HCT116 (cell line): ENCODE measurements around the gene RPS6KA1. TPM values are rescaled to one million over a fixed set of nuclear protein-coding genes. Genes with fewer than 3 reads are reported as not detected.

Experiments
- ATAC-seq: fragments of 200-7000 bp; cut with Tn5 transposase; 2 replicates; pipeline ENCODE4 v1.9.1; 2020; ENCODE audit warnings: mild to moderate bottlenecking, moderate library complexity
- BruUV-seq: library from RNA; stranded (reverse); fragments of 400-500 nt; replicated peaks from 2 replicates; lab custom pipeline; 2021; lab: Mats Ljungman, UMichigan
- CTCF ChIA-PET: fragments of 300-600 bp; sonication (Branson Sonifier 250); formaldehyde crosslinking; loops from one replicate; lab custom pipeline; 2021; ENCODE audit warnings: antibody characterized with exemption; lab: Charles Lee
- POLR2A ChIA-PET: fragments of 300-600, 350-600 bp; sonication (Branson Sonifier 250); formaldehyde crosslinking; loops from one replicate; lab custom pipeline; 2021; ENCODE audit warnings: antibody characterized with exemption; lab: Charles Lee
- RAD21 ChIA-PET, 2 experiments: fragments of 300-600 bp; sonication (Branson Sonifier 250); formaldehyde crosslinking; loops; one replicate each; lab custom pipeline; 2023; ENCODE audit warnings: low total read pairs in 2 of 2; ENCODE audit not compliant: uncharacterized antibody in 2 of 2, unreplicated experiment in 2 of 2, low non-redundant PET in 1 of 2; lab: Charles Lee
- DNase-seq: peaks from one replicate; pipeline ENCODE4 v3.0.0-alpha.2; 2010; ENCODE audit warnings: low read depth, low spot score
- H2AFZ ChIP-seq: fragments of 200-600 bp; shearing (Covaris generic), sonication (generic); 2 replicates; pipeline ENCODE4 v1.6.1; 2017; ENCODE audit warnings: low read depth, mixed run types, mixed read lengths, antibody characterized with exemption, low read length; ENCODE audit not compliant: poor library complexity, severe bottlenecking
- H3K27ac ChIP-seq: 2 replicates; pipeline ENCODE4 v1.5.1; 2012; ENCODE audit warnings: low read depth, low read length
- H3K27me3 ChIP-seq: fragments of 200-600 bp; sonication (generic); 2 replicates; pipeline ENCODE4 v1.6.1; 2016; ENCODE audit warnings: mixed run types, low read length, mixed read lengths; ENCODE audit not compliant: insufficient read depth
- H3K36me3 ChIP-seq, 2 experiments: fragments of 200-500 bp in 1 of 2; fragments of 200-600 bp in 1 of 2; sonication (Bioruptor generic) in 1 of 2; sonication (generic) in 1 of 2; 2 replicates each; pipeline versions ENCODE4 v1.5.1 to v1.6.1; 2014 to 2016; ENCODE audit warnings: low read length in 2 of 2, inconsistent platforms in 1 of 2, mixed read lengths in 1 of 2, mixed run types in 1 of 2; ENCODE audit not compliant: insufficient read depth in 2 of 2, control insufficient read depth in 1 of 2
- H3K4me1 ChIP-seq, 2 experiments: fragments of 200-600 bp in 1 of 2; sonication (generic) in 1 of 2; 2 replicates each; pipeline versions ENCODE4 v1.5.1 to v1.6.1; 2012 to 2017; ENCODE audit warnings: low read length in 2 of 2, inconsistent platforms in 1 of 2, mild to moderate bottlenecking in 1 of 2, mixed read lengths in 1 of 2, mixed run types in 1 of 2, moderate library complexity in 1 of 2; ENCODE audit not compliant: insufficient read depth in 2 of 2, control insufficient read depth in 1 of 2
- H3K4me2 ChIP-seq: fragments of 200-600 bp; sonication (generic); 2 replicates; pipeline ENCODE4 v1.6.1; 2017; ENCODE audit warnings: mixed run types, low read length, mixed read lengths
- H3K4me3 ChIP-seq, 2 experiments: fragments of 200-600 bp in 1 of 2; sonication (generic) in 1 of 2; replicated peaks in 1 of 2; 2 replicates each; pipeline ENCODE4 v1.5.1; 2011 to 2016; ENCODE audit warnings: low read length in 2 of 2, control low read depth in 1 of 2, low read depth in 1 of 2, mild to moderate bottlenecking in 1 of 2, mixed read lengths in 1 of 2, mixed run types in 1 of 2
- H3K79me2 ChIP-seq: fragments of 200-600 bp; sonication (generic); 2 replicates; pipeline ENCODE4 v1.6.1; 2017; ENCODE audit warnings: mild to moderate bottlenecking, mixed run types, low read length, moderate library complexity, mixed read lengths; ENCODE audit not compliant: insufficient read depth
- H3K9ac ChIP-seq: fragments of 200-600 bp; sonication (generic); 2 replicates; pipeline ENCODE4 v1.6.1; 2016; ENCODE audit warnings: low read length, mixed read lengths
- H3K9me2 ChIP-seq: fragments of 200-600 bp; sonication (generic), shearing (Covaris generic); 2 replicates; pipeline ENCODE4 v1.6.1; 2017; ENCODE audit warnings: mixed run types, mild to moderate bottlenecking, moderate library complexity; ENCODE audit not compliant: insufficient read depth
- H3K9me3 ChIP-seq, 2 experiments: fragments of 200-500 bp in 1 of 2; fragments of 200-600 bp in 1 of 2; sonication (Bioruptor generic) in 1 of 2; sonication (generic) in 1 of 2; 2 replicates each; pipeline ENCODE4 v1.6.1; 2014 to 2017; ENCODE audit warnings: low read length in 2 of 2, mixed read lengths in 2 of 2, inconsistent platforms in 1 of 2, low read depth in 1 of 2, mild to moderate bottlenecking in 1 of 2, mixed run types in 1 of 2, moderate library complexity in 1 of 2; ENCODE audit not compliant: control insufficient read depth in 1 of 2, insufficient read depth in 1 of 2
- H4K20me1 ChIP-seq: fragments of 200-600 bp; sonication (generic), shearing (Covaris generic); 2 replicates; pipeline ENCODE4 v1.6.1; 2017; ENCODE audit warnings: mixed run types, mild to moderate bottlenecking, moderate library complexity; ENCODE audit not compliant: insufficient read depth
- CBX3 ChIP-seq: IDR thresholded peaks from 2 replicates; pipeline ENCODE4 v1.6.1; 2012; ENCODE audit warnings: low read depth
- CEBPB ChIP-seq: IDR thresholded peaks from 2 replicates; pipeline ENCODE4 v1.6.1; 2012; ENCODE audit warnings: low read depth
- CTCF ChIP-seq, 3 experiments: fragments of 200-600 bp in 1 of 3; sonication (generic) in 1 of 3; IDR thresholded peaks in 2 of 3; conservative IDR thresholded peaks in 1 of 3; 2 replicates each; pipeline ENCODE4 v1.5.1; 2012 to 2017; ENCODE audit warnings: low read depth in 2 of 3, low read length in 2 of 3, antibody characterized with exemption in 1 of 3, borderline replicate concordance in 1 of 3, control low read depth in 1 of 3, mild to moderate bottlenecking in 1 of 3, mixed read lengths in 1 of 3, mixed run types in 1 of 3, moderate library complexity in 1 of 3; ENCODE audit not compliant: insufficient read depth in 1 of 3
- EZH2 ChIP-seq: fragments of 200-600 bp; sonication (generic); IDR thresholded peaks from 2 replicates; pipeline ENCODE4 v1.6.1; 2017; ENCODE audit warnings: antibody characterized with exemption, mixed run types
- EZH2phosphoT487 ChIP-seq: fragments of 200-600 bp; IDR thresholded peaks from 2 replicates; pipeline ENCODE4 v1.6.1; 2018; ENCODE audit warnings: antibody characterized with exemption, borderline replicate concordance
- FOSL1 ChIP-seq: IDR thresholded peaks from 2 replicates; pipeline ENCODE4 v1.6.1; 2012; ENCODE audit warnings: low read depth
- JUND ChIP-seq: IDR thresholded peaks from 2 replicates; pipeline ENCODE4 v1.6.1; 2012
- REST ChIP-seq: IDR thresholded peaks from 2 replicates; pipeline ENCODE4 v1.6.1; 2012; ENCODE audit warnings: low read depth
- SIN3A ChIP-seq: IDR thresholded peaks from 2 replicates; pipeline ENCODE4 v1.6.1; 2012; ENCODE audit warnings: low read depth
- SP1 ChIP-seq: IDR thresholded peaks from 2 replicates; pipeline ENCODE4 v1.6.1; 2012; ENCODE audit warnings: low read depth
- TCF7L2 ChIP-seq: IDR thresholded peaks from 2 replicates; pipeline ENCODE4 v1.7.0; 2011; ENCODE audit warnings: borderline replicate concordance, inconsistent platforms; ENCODE audit not compliant: insufficient read depth, insufficient read length; ENCODE audit errors: extremely low read depth
- ZNF274 ChIP-seq: fragments of 200-500 bp; sonication (Bioruptor generic); IDR thresholded peaks from 2 replicates; pipeline ENCODE4 v1.6.1; 2014; ENCODE audit warnings: mild to moderate bottlenecking, low read depth, low read length, inconsistent platforms
- intact Hi-C: fragments of 100-400 bp; cut with micrococcal nuclease; formaldehyde crosslinking; loops from 2 replicates; pipeline ENCODE4 v1.10.0; 2022
- total RNA-seq: library from RNA; stranded (reverse); gene quantifications from one replicate; pipeline ENCODE4 v1.2.1, GENCODE V29; 2021; ENCODE audit not compliant: unreplicated experiment

RPS6KA1 gene
- total RNA-seq, 1 experiment from 2014 or later: 47.0 TPM

- TF ChIP-seq JUND (no peak), CTCF (IDR thresholded peaks at IDR 0.05 in 2 of 3, conservative IDR thresholded peaks at IDR 0.05 in 1 of 3; ENCODE audit: borderline replicate concordance in 1 of 3, insufficient read depth in 1 of 3, low read depth in 2 of 3, low read length in 2 of 3) (no peak), SP1 (no peak), ZNF274 (no peak), CEBPB (no peak), CBX3 (no peak), EZH2 (no peak), EZH2phosphoT487 (no peak)
- POLR2A ChIA-PET: no interaction called here
- Histone ChIP-seq H3K79me2 (no peaks in the 10 kb centered on the region), H3K9me3 (no peaks in the 10 kb centered on the region), H3K27ac (no peak overlapping the region), H3K4me1 (no peaks in the 10 kb centered on the region), H3K4me3 (no peak overlapping the region), H3K4me2 (no peak overlapping the region), H2AFZ (no peak overlapping the region), H3K9ac (no peak overlapping the region), H3K36me3 (peaks cover 6 to 14% of the 10 kb centered on the region in 2 experiments; a peak in 2 of 4 replicates), H3K9me2 (no peaks in the 10 kb centered on the region), H3K27me3 (no peaks in the 10 kb centered on the region), H4K20me1 (no peaks in the 10 kb centered on the region)
- no peak for DNase-seq
- ATAC-seq: no peak
- intact Hi-C loops: no loop called here
- no TSS peak for BruUV-seq
- CTCF ChIA-PET: no interaction called here
- RAD21 ChIA-PET: no interaction called here
Observed at GRCh38 chr1:26575348-26575747, 45.8 kb downstream of the RPS6KA1 start.

GRCh38 chr1:26578167-26578566, 48.6 kb downstream of the RPS6KA1 start:
- BruUV-seq: no TSS peak
- POLR2A ChIA-PET: no interaction called here
- RAD21 ChIA-PET: no interaction called here
- Histone ChIP-seq H3K36me3 (peaks cover 6 to 13% of the 10 kb centered on the region in 2 experiments; a peak in 2 of 4 replicates), H3K4me1 (peaks cover 0 to 4% of the 10 kb centered on the region in 2 experiments; a peak in 1 of 4 replicates), H3K4me2 (no peak overlapping the region), H3K4me3 (no peak overlapping the region), H3K9me2 (no peaks in the 10 kb centered on the region), H3K9ac (no peak overlapping the region), H2AFZ (no peak overlapping the region), H3K27ac (no peak overlapping the region), H4K20me1 (no peaks in the 10 kb centered on the region), H3K9me3 (no peaks in the 10 kb centered on the region), H3K79me2 (no peaks in the 10 kb centered on the region), H3K27me3 (no peaks in the 10 kb centered on the region)
- ATAC-seq (no peak), DNase-seq (no peak)
- no peak for TF ChIP-seq JUND
- TF ChIP-seq SIN3A: no peak
- no peak for TF ChIP-seq CBX3
- no peak for TF ChIP-seq FOSL1
- TF ChIP-seq TCF7L2: no peak
- no peak for TF ChIP-seq REST
- CTCF ChIA-PET: no interaction called here
- intact Hi-C loops: no loop called here
